Stomach (tissue), 9 donors: ENCODE measurements around the gene STRIP1. TPM values are rescaled to one million over a fixed set of nuclear protein-coding genes. Genes with fewer than 3 reads are reported as not detected.

Experiments used
- DNase-seq, 2 donors: peaks; one replicate each; pipeline versions ENCODE4 v3.0.0 to v3.0.0-alpha.2; 2013 to 2019
- H3K27ac ChIP-seq, 5 donors: fragments of 200-600 bp in 4 of 5; sonication (generic) in 4 of 5; one replicate each; pipeline ENCODE4 v1.5.1; 2013 to 2019; ENCODE audit warnings: mild to moderate bottlenecking in 1 of 5, moderate library complexity in 1 of 5
- H3K27me3 ChIP-seq, 3 donors: fragments of 200-600 bp; sonication (generic); one replicate each; pipeline ENCODE4 v1.5.1; 2017 to 2019; ENCODE audit warnings: mixed run types in 1 of 3
- H3K36me3 ChIP-seq, 4 donors: fragments of 200-600 bp; sonication (generic); 1 replicate in 3 of 4; 2 replicates in 1 of 4; pipeline ENCODE4 v1.5.1; 2016 to 2019
- H3K4me1 ChIP-seq, 4 donors: fragments of 200-600 bp; sonication (generic); one replicate each; pipeline ENCODE4 v1.5.1; 2016 to 2019
- H3K4me3 ChIP-seq, 4 donors: fragments of 200-600 bp; sonication (generic) in 3 of 4; one replicate each; pipeline ENCODE4 v1.5.1; 2016 to 2019; ENCODE audit warnings: mild to moderate bottlenecking in 1 of 4
- H3K9me3 ChIP-seq, 4 donors: fragments of 200-600 bp; sonication (generic); one replicate each; pipeline ENCODE4 v1.5.1; 2016 to 2019
- CTCF ChIP-seq, 7 experiments: fragments of 450-650 bp in 4 of 7; fragments of 200-600 bp in 3 of 7; sonication (generic) in 3 of 7; IDR thresholded peaks; one replicate each; pipeline ENCODE4 v1.5.1; 2016 to 2019; ENCODE audit warnings: antibody characterized with exemption in 7 of 7, control low read depth in 2 of 7, mild to moderate bottlenecking in 1 of 7
- EP300 ChIP-seq: sonication (generic); formaldehyde crosslinking; IDR thresholded peaks from one replicate; pipeline ENCODE4 v1.6.1; 2017; ENCODE audit warnings: antibody characterized with exemption
- POLR2A ChIP-seq, 4 donors: fragments of 450-650 bp; IDR thresholded peaks; one replicate each; pipeline ENCODE4 v1.6.1; 2016; ENCODE audit warnings: antibody characterized with exemption in 4 of 4, control low read depth in 2 of 4, mild to moderate bottlenecking in 1 of 4, moderate library complexity in 1 of 4
- POLR2AphosphoS5 ChIP-seq, 3 donors: sonication (generic); formaldehyde crosslinking; IDR thresholded peaks; one replicate each; pipeline ENCODE4 v1.6.1; 2016; ENCODE audit warnings: antibody characterized with exemption in 3 of 3
- WGBS, 5 donors: extraction: QIAGEN DNeasy Blood & Tissue Kit in 3 of 5; methylation state at CpG; one replicate each; pipeline versions ENCODE4 v1.1.5 to v1.1.7; 2013 to 2018; 5-methylcytosine and 5-hydroxymethylcytosine counted together
- intact Hi-C: fragments of 100-400 bp; cut with DNase I; formaldehyde crosslinking; loops from one replicate; pipeline ENCODE4 v1.15.1; 2023; ENCODE audit warnings: low total_unique reads
- polyA plus RNA-seq, 3 donors: library from polyadenylated mRNA; stranded (reverse); fragments of 200-250 nt; gene quantifications; one replicate each; pipeline ENCODE4 v1.2.3, GENCODE V29; 2013
- total RNA-seq, 5 donors: library from RNA; depleted of rRNA; stranded (reverse); fragments of >200 nt; gene quantifications; one replicate each; pipeline versions ENCODE4 v1.1.0 to v1.2.3, GENCODE V29; 2014 to 2016
- donor health status: healthy with polysubstance abuse.
- donor health status: Bipolar disorder and iron deficiency.
- donor health status: healthy.

STRIP1 gene
- total and polyA plus RNA-seq, 8 donors, result 6.7 to 262 (median 47.3) TPM

- no peaks in the 10 kb centered on the region for H3K9me3 ChIP-seq
- WGBS, 5 donors, result 84 to 95% (median 87%) methylated on average over 2 of the region's 2 CpGs
- intact Hi-C loops, result no loop called here
- H3K27me3 ChIP-seq, result peaks cover 0 to 21% (median 10%) of the 10 kb centered on the region in 3 donors
- TF ChIP-seq EP300 (no peak), POLR2AphosphoS5 (IDR thresholded peaks at IDR 0.05) (no peak), CTCF (IDR thresholded peaks at IDR 0.05) (no peak), POLR2A (IDR thresholded peaks at IDR 0.05) (no peak)
- peaks cover 1 to 3% (median 2%) of the 10 kb centered on the region in 4 donors for H3K4me1 ChIP-seq
- DNase-seq, result no peak
- no peak overlapping the region for H3K27ac ChIP-seq
- no peak overlapping the region for H3K4me3 ChIP-seq
- peaks cover 7 to 40% (median 33%) of the 10 kb centered on the region in 4 donors for H3K36me3 ChIP-seq
Observed at GRCh38 chr1:110062612-110063011, 28.2 kb downstream of the STRIP1 start.

GRCh38 chr1:110063781-110064180, 29.4 kb downstream of the STRIP1 start:
- Histone ChIP-seq H3K4me1 (peaks cover 13 to 15% (median 13%) of the 10 kb centered on the region in 4 donors), H3K27ac (no peak overlapping the region), H3K36me3 (peaks cover under 1 to 28% (median 21%) of the 10 kb centered on the region in 4 donors), H3K9me3 (peaks cover 0 to 10% (median 4%) of the 10 kb centered on the region in 4 donors), H3K4me3 (no peak overlapping the region), H3K27me3 (peaks cover 6 to 33% (median 21%) of the 10 kb centered on the region in 3 donors)
- intact Hi-C loops, result no loop called here
- TF ChIP-seq CTCF (IDR thresholded peaks at IDR 0.05) (no peak), POLR2A (IDR thresholded peaks at IDR 0.05) (no peak), EP300 (no peak), POLR2AphosphoS5 (IDR thresholded peaks at IDR 0.05) (no peak)
- 35 to 86% (median 60%) methylated on average over 4 of the region's 4 CpGs for WGBS, 5 donors
- DNase-seq, result no peak

GRCh38 chr1:110064576-110065337, 30.3 kb downstream of the STRIP1 start:
- no peak for DNase-seq
- Histone ChIP-seq H3K27me3 (peaks cover 16 to 42% (median 31%) of the 10 kb centered on the region in 3 donors), H3K36me3 (peaks cover 0 to 18% (median 12%) of the 10 kb centered on the region in 4 donors), H3K27ac (no peak overlapping the region), H3K4me1 (peaks cover 22 to 25% (median 23%) of the 10 kb centered on the region in 4 donors), H3K9me3 (peaks cover 0 to 11% (median 4%) of the 10 kb centered on the region in 4 donors), H3K4me3 (no peak overlapping the region)
- TF ChIP-seq CTCF (IDR thresholded peaks at IDR 0.05) (no peak), EP300 (no peak), POLR2AphosphoS5 (IDR thresholded peaks at IDR 0.05) (no peak), POLR2A (IDR thresholded peaks at IDR 0.05) (no peak)
- 84 to 90% (median 86%) methylated on average over 14 to 18 of the region's 18 CpGs for WGBS, 5 donors
- intact Hi-C loops, result no loop called here

- Histone ChIP-seq H3K27me3 (peaks cover 27 to 53% (median 42%) of the 10 kb centered on the region in 3 donors), H3K4me3 (no peak overlapping the region), H3K36me3 (peaks cover 0 to 10% (median 10%) of the 10 kb centered on the region in 4 donors), H3K27ac (no peak overlapping the region), H3K4me1 (peaks cover 33 to 36% (median 34%) of the 10 kb centered on the region in 4 donors), H3K9me3 (peaks cover 0 to 11% (median 4%) of the 10 kb centered on the region in 4 donors)
- TF ChIP-seq POLR2A (IDR thresholded peaks at IDR 0.05) (no peak), CTCF (IDR thresholded peaks at IDR 0.05) (no peak), EP300 (no peak), POLR2AphosphoS5 (IDR thresholded peaks at IDR 0.05) (no peak)
- intact Hi-C loops, result no loop called here
- DNase-seq, result no peak
- WGBS, 5 donors, result 87 to 95% (median 89%) methylated on average over 4 to 5 of the region's 5 CpGs
Observed at GRCh38 chr1:110065841-110066240, 31.4 kb downstream of the STRIP1 start.
